ENCODE results near the gene CD81. TPM values are rescaled to one million over a fixed set of nuclear protein-coding genes. Genes with fewer than 3 reads are reported as not detected.

Gene CD81
- total RNA-seq, 2 experiments from 2014 or later = 181 to 183 TPM

GRCh38 chr11:2408671-2409070 is 31.6 kb downstream of the CD81 start:
- ChIA-PET POLR2A (no interaction called here), CTCF (interaction anchor here (2.1 kb wide), 1 partner anchor 11 kb away, joined by 7 read pairs; no protein-coding TSS in a partner anchor)
- Histone ChIP-seq H3K27ac (ENCODE audit: low read depth in 1 of 2, low read length in 2 of 2) (no peak overlapping the region), H3K27me3 (ENCODE audit: control insufficient read depth in 1 of 2, insufficient read depth in 2 of 2, low read length in 2 of 2) (no peaks in the 10 kb centered on the region), H3K4me3 (ENCODE audit: low read length) (no peak overlapping the region), H3K4me1 (ENCODE audit: insufficient read depth, low read length) (peaks cover 3% of the 10 kb centered on the region), H3K36me3 (ENCODE audit: insufficient read depth, low read length) (peaks cover 9% of the 10 kb centered on the region), H3K9me3 (ENCODE audit: control insufficient read depth in 1 of 2, insufficient read depth in 1 of 2, low read length in 2 of 2) (peaks cover 0 to 4% of the 10 kb centered on the region in 2 experiments)
- H3K36me3 Mint-ChIP-seq (ENCODE audit: low read depth) = peaks cover 4% of the 10 kb centered on the region
- ATAC-seq (ENCODE audit: poor library complexity) (no peak), DNase-seq (no peak)
- no peaks in the 10 kb centered on the region for H3K9me3 Mint-ChIP-seq
- H3K4me3 Mint-ChIP-seq = no peak overlapping the region
- H3K27ac Mint-ChIP-seq = no peak overlapping the region
- no peaks in the 10 kb centered on the region for H3K27me3 Mint-ChIP-seq
- no peak for TF ChIP-seq CTCF (IDR thresholded peaks at IDR 0.05)
- intact Hi-C loops (cut with DNase I, micrococcal nuclease) = loop anchor here in 1 of 2 experiments (10.0 kb wide), 1 partner anchor 646 kb away; the partner anchor contains the start of gene CARS1
- H3K4me1 Mint-ChIP-seq (ENCODE audit: low read depth) = no peaks in the 10 kb centered on the region

GRCh38 chr11:2409126-2409525 is 32.0 kb downstream of the CD81 start:
- peaks cover 3% of the 10 kb centered on the region for H3K4me1 ChIP-seq (ENCODE audit: insufficient read depth, low read length)
- peaks cover 0 to 4% of the 10 kb centered on the region in 2 experiments for H3K9me3 ChIP-seq (ENCODE audit: control insufficient read depth in 1 of 2, insufficient read depth in 1 of 2, low read length in 2 of 2)
- ATAC-seq (ENCODE audit: poor library complexity) (no peak), DNase-seq (no peak)
- H3K9me3 Mint-ChIP-seq = no peaks in the 10 kb centered on the region
- H3K27ac Mint-ChIP-seq = no peak overlapping the region
- no peaks in the 10 kb centered on the region for H3K27me3 ChIP-seq (ENCODE audit: control insufficient read depth in 1 of 2, insufficient read depth in 2 of 2, low read length in 2 of 2)
- TF ChIP-seq CTCF (IDR thresholded peaks at IDR 0.05) = no peak
- H3K27ac ChIP-seq (ENCODE audit: low read depth in 1 of 2, low read length in 2 of 2) = no peak overlapping the region
- peaks cover 4% of the 10 kb centered on the region for H3K36me3 ChIP-seq (ENCODE audit: insufficient read depth, low read length)
- ChIA-PET CTCF (interaction anchor here (2.1 kb wide), 1 partner anchor 11 kb away, joined by 7 read pairs; no protein-coding TSS in a partner anchor), POLR2A (no interaction called here)
- H3K27me3 Mint-ChIP-seq = no peaks in the 10 kb centered on the region
- H3K4me1 Mint-ChIP-seq (ENCODE audit: low read depth) = no peaks in the 10 kb centered on the region
- H3K36me3 Mint-ChIP-seq (ENCODE audit: low read depth) = no peaks in the 10 kb centered on the region
- no peak overlapping the region for H3K4me3 ChIP-seq (ENCODE audit: low read length)
- intact Hi-C loops (cut with DNase I, micrococcal nuclease) = loop anchor here in 1 of 2 experiments (10.0 kb wide), 1 partner anchor 646 kb away; the partner anchor contains the start of gene CARS1
- no peak overlapping the region for H3K4me3 Mint-ChIP-seq

- intact Hi-C loops (cut with DNase I, micrococcal nuclease) = loop anchor here in 1 of 2 experiments (10.0 kb wide), 1 partner anchor 645 kb away; the partner anchor contains the start of gene CARS1
- Histone ChIP-seq H3K36me3 (ENCODE audit: insufficient read depth, low read length) (no peaks in the 10 kb centered on the region), H3K27me3 (ENCODE audit: control insufficient read depth in 1 of 2, insufficient read depth in 2 of 2, low read length in 2 of 2) (no peaks in the 10 kb centered on the region), H3K27ac (ENCODE audit: low read depth in 1 of 2, low read length in 2 of 2) (no peak overlapping the region), H3K9me3 (ENCODE audit: control insufficient read depth in 1 of 2, insufficient read depth in 1 of 2, low read length in 2 of 2) (peaks cover 0 to 2% of the 10 kb centered on the region in 2 experiments), H3K4me1 (ENCODE audit: insufficient read depth, low read length) (peaks cover 3% of the 10 kb centered on the region), H3K4me3 (ENCODE audit: low read length) (no peak overlapping the region)
- Mint-ChIP-seq H3K36me3 (ENCODE audit: low read depth) (no peaks in the 10 kb centered on the region), H3K27ac (no peak overlapping the region), H3K4me1 (ENCODE audit: low read depth) (no peaks in the 10 kb centered on the region), H3K4me3 (no peak overlapping the region), H3K9me3 (no peaks in the 10 kb centered on the region), H3K27me3 (no peaks in the 10 kb centered on the region)
- ChIA-PET POLR2A (no interaction called here), CTCF (interaction anchor here (2.1 kb wide), 1 partner anchor 10 kb away, joined by 7 read pairs; no protein-coding TSS in a partner anchor)
- TF ChIP-seq CTCF (IDR thresholded peaks at IDR 0.05) = no peak
- DNase-seq (no peak), ATAC-seq (ENCODE audit: poor library complexity) (no peak)
Observed at GRCh38 chr11:2409611-2410468, 32.7 kb downstream of the CD81 start.
